OCI-LY3 (cell line): ENCODE data around the gene SYT3.
"Not testable (repeated sequence)": the region's sequence is repeated elsewhere in the genome, so short reads cannot be mapped to it uniquely, and the experiment has no call there.

Experiments used
- CTCF ChIP-seq: fragments of 200-600, 300-600 bp; sonication (generic); IDR thresholded peaks from 2 replicates; pipeline ENCODE4 v1.5.1; 2014; ENCODE audit warnings: antibody characterized with exemption, low read length, low read depth
- EZH2phosphoT487 ChIP-seq: fragments of 200-600 bp; shearing (Covaris generic); IDR thresholded peaks from 2 replicates; pipeline ENCODE4 v1.6.1; 2018; ENCODE audit warnings: antibody characterized with exemption, mixed run types, low read depth

- not testable (repeated sequence) for TF ChIP-seq CTCF, EZH2phosphoT487
These were observed 19.2 kb downstream of the SYT3 start for GRCh38 chr19:50620394-50620906.
